HG03139 (cell line): ENCODE results near the gene TTC21A.
"Not testable (repeated sequence)": the region's sequence is repeated elsewhere in the genome, so short reads cannot be mapped to it uniquely, and the experiment has no call there.

ENCODE experiments used
- ATAC-seq: cut with Tn5 transposase; IDR thresholded peaks from one replicate; pipeline ENCODE4 v1.9.1; 2021; ENCODE audit not compliant: unreplicated experiment

Gene TTC21A, protein sequence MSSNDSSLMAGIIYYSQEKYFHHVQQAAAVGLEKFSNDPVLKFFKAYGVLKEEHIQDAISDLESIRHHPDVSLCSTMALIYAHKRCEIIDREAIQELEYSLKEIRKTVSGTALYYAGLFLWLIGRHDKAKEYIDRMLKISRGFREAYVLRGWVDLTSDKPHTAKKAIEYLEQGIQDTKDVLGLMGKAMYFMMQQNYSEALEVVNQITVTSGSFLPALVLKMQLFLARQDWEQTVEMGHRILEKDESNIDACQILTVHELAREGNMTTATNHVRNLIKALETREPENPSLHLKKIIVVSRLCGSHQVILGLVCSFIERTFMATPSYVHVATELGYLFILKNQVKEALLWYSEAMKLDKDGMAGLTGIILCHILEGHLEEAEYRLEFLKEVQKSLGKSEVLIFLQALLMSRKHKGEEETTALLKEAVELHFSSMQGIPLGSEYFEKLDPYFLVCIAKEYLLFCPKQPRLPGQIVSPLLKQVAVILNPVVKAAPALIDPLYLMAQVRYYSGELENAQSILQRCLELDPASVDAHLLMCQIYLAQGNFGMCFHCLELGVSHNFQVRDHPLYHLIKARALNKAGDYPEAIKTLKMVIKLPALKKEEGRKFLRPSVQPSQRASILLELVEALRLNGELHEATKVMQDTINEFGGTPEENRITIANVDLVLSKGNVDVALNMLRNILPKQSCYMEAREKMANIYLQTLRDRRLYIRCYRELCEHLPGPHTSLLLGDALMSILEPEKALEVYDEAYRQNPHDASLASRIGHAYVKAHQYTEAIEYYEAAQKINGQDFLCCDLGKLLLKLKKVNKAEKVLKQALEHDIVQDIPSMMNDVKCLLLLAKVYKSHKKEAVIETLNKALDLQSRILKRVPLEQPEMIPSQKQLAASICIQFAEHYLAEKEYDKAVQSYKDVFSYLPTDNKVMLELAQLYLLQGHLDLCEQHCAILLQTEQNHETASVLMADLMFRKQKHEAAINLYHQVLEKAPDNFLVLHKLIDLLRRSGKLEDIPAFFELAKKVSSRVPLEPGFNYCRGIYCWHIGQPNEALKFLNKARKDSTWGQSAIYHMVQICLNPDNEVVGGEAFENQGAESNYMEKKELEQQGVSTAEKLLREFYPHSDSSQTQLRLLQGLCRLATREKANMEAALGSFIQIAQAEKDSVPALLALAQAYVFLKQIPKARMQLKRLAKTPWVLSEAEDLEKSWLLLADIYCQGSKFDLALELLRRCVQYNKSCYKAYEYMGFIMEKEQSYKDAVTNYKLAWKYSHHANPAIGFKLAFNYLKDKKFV (N-terminal part only)

DNA sequence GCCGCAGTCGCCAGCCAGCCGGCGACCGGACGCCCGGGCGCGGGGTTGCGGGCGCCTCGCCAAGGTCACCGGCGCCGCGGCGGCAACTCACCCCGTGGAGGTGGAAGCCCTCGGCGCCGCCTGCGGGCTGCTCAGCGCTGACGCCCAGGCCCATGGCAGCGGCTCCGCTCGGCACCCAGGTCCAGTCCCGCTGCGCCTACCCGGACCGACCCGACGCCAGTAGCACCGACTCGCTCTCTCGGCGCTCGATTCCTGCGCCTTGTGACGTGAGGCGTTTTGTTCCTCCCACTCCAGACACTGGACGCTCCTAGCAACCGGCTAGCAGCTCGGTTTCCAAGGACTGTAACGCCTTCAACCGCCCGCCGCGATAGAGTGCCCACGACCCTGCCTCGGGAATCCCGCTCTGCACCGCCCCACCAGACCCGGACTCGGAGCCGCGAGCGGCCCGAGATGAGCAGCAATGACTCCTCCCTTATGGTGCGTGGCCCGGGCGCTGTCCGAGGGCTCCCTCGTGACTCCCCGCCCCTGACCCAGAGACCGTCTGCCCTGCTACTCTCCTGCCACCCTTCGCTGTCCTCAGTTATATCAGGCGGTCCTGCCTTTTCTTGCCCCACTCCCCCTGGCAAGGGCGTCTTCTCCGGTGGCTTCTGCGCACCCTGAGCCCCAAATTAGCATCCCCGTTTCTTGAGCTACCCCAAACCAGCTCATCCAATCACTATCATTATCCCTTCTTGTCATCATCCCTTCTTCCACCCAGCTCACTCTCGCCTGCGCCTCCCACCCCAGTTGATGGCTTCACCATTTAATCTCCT is at the start of gene TTC21A, which contains the start of gene GORASP1:
TSS of gene TTC21A (plus strand) at position 293 of the 812 bp plus-strand sequence. CDS start at position 451, 158 bp downstream.
TSS of gene GORASP1 (minus strand) at position 240 of the 812 bp plus-strand sequence. CDS start at position 154, 86 bp downstream.
- ATAC-seq, result peak; percentile 40

DNA sequence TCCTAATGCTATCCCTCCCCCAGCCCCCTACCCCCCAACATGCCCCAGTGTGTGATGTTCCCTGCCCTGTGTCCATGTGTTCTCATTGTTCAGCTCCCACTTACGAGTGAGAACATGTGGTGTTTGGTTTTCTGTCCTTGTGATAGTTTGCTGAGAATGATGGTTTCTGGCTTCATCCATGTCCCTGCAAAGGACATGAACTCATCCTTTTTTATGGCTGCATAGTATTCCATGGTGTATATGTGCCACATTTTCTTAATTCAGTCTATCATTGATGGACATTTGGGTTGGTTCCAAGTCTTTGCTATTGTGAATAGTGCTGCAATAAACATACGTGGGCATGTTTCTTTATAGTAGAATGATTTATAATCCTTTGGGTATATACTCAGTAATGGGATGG is 46.3 kb upstream of the TTC21A start:
- not testable (repeated sequence) for ATAC-seq

DNA sequence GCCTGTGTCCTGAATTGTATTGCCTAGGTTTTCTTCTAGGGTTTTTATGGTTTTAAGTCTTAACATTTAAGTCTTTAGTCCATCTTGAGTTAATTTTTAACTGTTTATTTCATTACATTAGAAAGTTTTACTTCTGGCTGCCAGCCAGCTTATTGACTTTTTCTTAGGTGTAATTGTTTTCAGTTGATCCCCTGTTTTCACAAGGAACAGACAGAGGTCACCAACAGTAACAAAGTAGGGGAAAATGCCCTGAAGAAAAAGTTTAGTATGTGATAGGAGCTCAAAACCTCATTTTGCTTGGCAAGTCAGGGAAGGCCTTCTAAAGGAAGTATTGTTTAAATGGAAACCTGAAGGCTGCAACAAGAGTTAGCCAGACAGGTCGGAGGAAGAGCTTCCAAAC is 45.3 kb upstream of the TTC21A start:
- no peak for ATAC-seq

DNA sequence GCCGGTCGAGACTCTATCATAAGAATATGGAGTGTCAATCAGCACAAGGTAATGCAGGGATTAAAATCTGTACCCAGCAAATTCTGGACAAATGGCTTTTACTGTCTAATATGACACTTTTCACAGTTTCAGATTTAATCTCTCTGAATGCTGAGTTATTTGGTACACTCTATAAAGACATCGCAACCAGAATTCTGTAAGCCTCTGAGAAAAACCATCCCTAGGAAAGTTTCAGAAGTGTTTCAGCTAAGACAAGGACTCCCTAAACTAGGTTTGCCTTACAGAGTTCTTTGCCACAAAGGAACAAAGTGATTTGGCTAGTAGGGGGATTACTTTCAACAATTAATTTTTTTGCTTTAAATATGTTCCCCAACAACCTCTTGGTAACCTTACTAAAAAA is 44.3 kb upstream of the TTC21A start:
- ATAC-seq, result no peak

DNA sequence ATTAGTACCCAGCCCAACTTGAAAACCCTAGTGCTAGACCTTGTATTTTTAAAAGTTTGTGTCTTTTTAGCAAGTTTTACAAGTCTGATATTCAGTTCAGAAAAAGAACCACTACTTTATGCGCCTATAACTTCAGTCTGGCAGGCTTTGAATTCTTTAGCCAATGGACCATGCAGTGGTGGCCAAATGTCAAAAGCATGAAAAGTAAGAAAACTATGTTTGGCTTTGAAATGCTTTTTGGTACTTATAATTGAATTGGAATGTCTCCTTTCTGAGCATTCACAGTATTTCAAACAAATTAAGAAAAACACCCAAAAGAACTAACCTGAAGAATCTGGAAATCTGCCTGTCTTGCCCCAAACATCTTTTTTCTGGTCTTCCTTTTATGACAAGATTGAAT is 42.8 kb upstream of the TTC21A start:
- ATAC-seq, result no peak

DNA sequence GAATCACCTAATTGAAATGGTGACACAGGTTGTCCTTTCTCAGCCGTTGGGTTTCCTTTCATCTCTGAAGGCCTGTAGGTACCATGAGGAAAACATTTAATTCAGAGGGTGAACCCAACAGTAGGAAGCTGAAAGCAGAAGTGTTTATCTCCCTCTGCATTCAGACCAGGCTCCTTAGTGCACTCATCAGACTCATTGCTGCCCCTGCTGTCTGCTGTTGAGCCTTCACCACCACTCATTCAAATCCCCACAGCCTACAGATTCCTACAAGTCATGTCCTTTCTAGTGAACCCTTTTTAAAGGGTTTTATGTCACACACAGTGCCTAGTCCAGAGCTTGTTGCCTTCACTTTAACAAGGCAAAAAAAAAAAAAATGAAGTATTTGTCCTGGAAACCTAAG is 42.3 kb upstream of the TTC21A start:
- peak; percentile 94 for ATAC-seq

DNA sequence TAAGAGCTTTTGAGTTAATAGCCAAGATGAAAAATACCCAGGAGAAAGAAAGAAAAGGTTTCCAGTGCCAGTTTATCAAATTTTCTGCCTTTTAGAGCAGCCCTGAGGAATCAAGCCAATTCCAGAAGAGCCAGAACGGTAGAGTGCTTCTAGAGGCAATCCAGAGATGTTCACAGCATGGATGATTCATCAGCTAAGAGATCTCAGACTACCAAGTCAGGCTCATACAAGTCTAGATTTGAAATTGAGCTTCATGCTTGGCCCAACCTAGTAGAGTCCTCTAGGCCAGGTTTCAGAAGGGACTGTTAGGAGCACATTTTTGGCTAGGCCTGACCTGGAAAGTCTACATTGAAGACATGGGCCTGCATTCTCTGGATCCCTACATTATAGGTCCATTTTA is 40.2 kb upstream of the TTC21A start:
- ATAC-seq, result no peak

DNA sequence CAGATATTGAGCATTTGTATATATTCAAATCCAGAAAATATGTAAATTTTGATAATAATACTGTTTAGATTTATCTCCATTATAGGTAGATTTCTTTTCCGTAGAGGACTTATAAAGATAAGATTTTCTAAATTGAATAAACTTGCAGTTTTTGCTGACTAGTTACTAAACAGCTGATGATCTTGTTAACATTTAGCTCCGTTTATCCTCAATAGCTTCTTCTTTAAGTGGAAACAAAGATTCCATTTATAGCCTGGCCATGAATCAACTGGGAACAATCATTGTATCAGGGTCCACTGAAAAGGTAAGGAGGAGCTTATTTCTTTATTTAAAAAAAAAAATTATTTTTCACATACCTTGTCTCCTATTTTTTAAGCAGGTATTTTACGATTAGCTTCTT is 38.9 kb upstream of the TTC21A start:
- ATAC-seq, result no peak

DNA sequence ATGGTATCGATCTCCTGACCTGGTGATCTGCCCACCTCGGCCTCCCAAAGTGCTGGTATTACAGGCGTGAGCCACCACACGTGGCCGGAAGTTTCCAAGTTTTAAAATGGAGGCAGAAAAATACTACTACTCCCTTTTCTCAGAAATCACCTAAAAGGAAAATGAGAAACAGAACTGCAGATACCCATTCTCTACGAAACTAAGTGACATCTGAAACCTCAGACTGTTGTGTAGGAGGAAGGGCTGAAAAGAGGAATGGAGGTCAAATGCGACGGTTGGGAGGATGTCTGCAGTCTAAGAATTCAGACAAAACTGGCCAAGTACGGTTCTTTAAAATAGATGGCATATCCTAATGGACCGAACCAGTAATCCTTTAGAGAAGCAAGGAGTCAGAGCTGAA is 31.6 kb upstream of the TTC21A start:
- no peak for ATAC-seq

DNA sequence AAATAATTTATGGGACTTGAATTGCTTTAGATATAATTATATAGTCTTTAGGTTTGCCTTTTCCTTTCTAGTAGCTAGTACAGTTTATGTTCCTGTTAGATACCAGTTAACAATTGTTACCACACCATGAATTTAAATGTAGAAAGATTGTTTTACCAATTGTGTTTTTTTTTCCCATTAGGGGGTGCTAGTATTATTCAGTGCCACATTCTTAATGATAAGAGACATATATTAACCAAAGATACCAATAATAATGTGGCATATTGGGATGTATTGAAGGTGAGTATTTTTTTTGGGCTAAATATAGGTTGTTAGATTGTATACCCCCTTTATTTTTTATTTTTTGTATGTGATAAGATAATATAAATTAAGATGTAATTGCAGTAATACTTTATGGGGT is 27.9 kb upstream of the TTC21A start:
- ATAC-seq, result no peak

DNA sequence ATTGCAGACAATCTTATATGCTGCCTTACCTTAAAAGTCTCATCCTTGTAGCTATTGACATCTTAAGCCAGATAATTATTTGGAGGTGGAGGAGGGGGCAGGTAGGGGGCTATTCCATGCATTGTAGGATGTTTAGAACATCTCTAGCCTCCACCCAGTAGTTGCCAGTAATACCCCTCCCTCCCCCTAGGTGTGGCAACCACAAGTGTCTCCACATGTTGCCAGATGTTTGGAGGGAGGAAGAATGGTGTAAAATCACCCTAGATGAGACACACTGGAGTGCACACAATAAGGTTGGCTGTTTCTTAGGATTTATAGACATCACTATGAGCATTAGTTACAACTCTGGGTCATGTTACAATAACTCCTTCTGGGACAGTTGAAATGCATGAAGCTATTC is 27.5 kb upstream of the TTC21A start:
- no peak for ATAC-seq

DNA sequence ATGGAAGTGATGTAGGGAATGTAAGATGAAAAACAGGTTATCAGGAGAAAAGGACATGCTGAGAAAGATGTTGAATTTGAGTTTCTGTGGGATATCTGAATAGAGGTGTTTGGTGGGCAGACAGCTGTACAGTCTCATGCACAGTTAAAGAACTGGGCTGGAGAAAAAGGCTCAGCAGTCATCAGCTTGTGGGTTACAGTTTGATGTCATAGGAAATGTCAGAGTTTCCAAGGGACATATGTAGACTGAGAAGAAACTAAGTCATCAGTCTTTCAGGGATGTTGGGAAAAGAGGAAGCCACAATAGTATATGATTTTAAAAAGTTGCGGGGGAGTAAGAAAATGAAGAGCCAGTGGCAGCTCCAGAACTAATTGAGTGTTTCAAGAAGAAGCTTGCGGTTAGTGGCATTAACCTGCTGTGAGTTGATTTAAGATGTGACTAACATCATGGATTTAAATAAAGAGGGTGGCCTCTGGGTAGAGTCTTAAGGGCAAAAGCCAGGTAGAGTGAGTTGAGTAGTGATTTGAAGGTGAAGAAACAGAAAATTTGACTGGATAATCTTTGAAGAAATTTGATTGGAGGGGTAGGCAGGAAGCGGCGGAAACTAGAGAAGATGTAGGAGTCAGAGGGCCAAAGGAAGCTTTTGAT is 24.7 kb upstream of the TTC21A start:
- no peak for ATAC-seq

DNA sequence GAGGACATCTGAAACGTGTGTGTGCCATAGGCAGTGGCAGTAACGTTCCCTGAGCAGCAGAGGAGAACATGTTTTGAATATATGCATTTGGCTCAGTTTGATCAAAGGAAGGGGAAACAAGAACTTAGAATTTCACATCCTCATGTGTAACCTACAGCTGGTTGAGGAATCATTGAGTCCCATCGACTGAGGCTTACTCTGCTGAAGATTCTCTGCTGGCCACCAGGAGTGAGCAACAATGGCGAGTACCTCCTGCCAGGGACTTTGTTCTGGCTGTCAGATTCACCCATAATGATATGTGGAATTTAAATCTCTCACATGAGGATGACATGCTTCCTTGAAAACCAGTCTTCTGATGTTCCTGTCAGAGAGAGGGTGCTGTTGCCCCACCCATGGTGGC is 21.3 kb upstream of the TTC21A start:
- no peak for ATAC-seq

DNA sequence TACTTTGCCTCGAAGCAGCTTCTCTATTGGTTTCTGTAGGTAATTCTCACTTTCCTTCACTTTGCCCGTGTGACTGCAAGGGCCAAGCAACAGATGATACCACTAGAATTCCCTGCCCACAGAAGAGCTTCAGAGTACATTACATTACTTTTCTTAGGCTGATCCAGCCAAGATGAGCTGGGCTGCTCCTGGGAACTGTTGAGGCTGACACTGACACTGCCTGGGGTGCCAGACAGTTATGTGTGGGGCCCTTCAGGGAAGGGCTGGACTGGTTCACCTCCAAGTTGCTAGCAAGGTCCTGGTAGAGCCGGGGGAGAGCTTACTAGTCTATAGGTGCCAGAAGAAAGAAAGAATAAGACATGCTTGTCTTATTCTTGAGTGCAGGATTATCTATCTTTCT is 19.0 kb upstream of the TTC21A start:
- ATAC-seq, result no peak

DNA sequence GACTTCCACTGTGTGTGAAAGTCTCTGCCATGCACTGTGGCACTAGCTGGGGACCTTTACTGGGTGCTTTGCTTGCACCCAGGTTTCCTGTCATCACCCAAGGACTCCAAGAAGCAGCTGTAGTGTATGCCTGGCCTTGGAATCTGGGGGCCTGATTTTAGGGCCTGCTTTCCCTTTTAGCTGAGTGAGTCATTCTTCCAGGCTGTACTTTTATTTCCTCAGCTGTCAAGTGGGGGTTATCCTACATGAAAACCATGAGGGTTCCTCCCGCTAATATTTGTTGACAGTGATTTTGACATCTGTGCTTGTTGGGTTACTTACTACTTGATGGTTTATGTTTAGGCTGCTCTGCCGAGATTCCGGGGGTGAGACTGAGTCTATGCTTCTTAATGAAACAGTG is 18.6 kb upstream of the TTC21A start:
- ATAC-seq, result no peak

DNA sequence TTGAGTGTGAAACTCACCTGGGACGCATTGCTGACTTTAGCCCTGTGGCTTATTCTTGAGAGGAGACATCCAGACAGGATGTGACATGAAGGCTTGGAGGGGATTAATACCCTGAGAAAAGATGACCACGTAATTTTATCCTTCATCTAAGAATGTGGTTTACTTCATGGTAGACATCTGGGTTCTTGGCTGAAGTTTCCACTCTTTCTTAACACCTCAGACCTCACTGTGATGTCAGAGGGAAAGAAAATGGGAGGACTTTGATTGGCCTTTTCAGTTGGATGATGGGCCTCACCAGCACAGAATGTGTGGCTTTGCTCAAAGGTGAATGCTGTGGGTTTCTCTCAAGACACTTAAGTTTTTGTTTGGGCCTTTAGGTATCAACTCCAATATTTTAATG is 16.6 kb upstream of the TTC21A start:
- no peak for ATAC-seq

DNA sequence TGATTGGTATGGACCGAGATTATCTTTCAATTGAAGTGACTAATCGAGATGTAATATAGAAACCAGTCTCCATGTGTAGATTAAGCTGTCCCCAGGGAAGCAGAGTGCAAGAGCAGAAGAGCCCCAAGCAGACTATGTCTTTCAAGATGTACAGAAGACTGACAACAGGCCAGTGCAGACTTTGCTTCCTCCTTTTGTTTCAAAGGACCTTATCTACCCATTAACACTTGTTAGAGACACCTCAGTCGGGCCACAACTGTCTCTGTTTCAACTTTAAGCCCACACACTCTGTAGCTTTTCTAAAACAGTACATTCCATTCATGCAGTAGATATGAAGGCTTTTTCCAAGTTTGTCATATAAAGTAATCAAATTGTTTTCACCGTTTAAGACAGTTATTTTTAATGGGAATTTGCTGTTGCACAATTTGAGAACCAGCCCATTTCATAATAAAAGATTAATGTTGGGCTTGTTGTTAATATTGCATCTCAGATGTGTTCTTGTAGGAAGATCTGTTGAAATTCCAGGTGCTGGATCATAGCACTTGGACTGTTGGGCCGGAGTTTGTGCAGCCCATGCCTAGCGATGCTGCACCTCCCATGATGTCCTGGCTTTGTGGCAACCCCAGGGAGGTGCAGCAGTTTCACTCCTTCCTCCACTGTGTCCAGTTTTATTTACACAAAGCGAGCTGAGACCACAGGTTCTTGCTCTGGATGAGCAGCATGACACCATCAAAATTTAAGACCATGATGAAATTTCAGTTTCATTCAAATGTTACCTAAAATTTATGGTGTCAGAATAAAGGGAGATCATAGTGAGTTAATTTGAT is 12.4 kb upstream of the TTC21A start:
- ATAC-seq, result no peak

DNA sequence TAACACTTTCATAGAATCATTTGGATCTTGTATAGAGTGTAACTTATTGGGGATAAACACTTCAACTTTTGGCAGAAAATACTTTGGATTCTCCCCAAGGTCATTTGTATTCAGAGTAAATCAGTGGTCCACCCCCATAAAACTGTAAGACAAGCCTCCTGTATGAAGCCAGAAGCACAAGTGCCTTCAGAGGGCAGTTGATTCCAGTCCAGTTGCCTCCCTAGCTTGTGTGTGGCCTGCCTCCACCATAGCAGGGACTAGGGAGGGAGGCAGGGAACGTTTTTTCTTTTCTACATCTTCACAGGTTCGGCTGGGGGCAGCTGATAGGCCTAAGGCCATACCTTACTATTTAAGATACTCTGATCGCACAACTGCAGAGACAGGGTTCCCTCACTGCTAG is 11.7 kb upstream of the TTC21A start:
- no peak for ATAC-seq

DNA sequence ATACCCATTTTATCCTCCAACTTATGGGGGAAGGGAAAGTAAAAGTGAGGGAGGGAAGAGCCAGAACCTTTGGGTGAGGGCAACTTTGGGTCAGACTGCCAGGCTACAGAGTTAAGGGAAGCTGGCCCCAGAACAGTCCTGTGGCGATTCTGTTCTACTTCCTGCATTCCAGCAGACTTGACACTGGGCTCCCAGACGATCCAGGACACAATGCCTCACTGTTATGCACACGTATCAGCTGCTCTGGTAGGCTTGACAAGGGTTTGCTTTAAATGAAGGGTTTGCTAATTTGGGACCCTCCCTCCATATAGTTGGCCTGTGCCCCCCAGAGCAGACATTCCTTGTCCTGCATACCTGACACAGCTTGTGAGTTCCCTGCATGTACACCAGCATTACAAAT is 10.7 kb upstream of the TTC21A start:
- no peak for ATAC-seq
